ENCODE data around the gene CMIP. TPM values are rescaled to one million over a fixed set of nuclear protein-coding genes. Genes with fewer than 3 reads are reported as not detected.

Gene CMIP
- total RNA-seq, 4 donors from 2014 or later = 40.0 to 69.6 (median 47.0) TPM

DNA sequence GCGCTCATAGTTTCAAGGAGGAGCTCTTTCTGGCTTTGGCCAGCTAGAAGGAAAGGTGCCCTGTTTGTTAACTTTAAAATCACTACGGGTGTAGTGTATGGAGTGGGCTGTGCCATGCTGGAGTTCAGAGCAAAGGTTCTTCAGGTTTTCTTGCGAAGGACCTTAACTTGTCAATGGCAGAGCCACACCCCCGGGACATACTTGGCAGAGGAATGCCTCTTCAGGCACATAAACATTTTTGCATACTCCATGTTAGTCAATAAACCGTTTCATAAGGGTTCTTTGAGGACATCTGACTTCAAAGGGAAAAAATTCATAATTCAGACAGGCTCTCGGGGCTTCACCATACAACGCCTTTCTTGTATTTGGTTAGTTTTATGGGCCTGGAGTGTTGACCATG is 221.5 kb downstream of the CMIP start:
- H3K36me3 ChIP-seq = peaks cover 0 to 17% (median 3%) of the 10 kb centered on the region in 4 donors
- intact Hi-C loops (cut with DNase I; ENCODE audit: low total_unique reads) (no loop called here), in situ Hi-C loops (cut with MboI; ENCODE audit: low pct_ligation_motif_present in 1 of 4, low pct_unique_long_range_greater_than_20kb in 1 of 4, low sequenced_read_pairs in 3 of 4) (no loop called here)
- TF ChIP-seq CTCF (IDR thresholded peaks at IDR 0.05) (no peak), POLR2A (IDR thresholded peaks at IDR 0.05) (no peak), EP300 (IDR thresholded peaks at IDR 0.05; ENCODE audit: low read depth) (no peak), POLR2AphosphoS5 (IDR thresholded peaks at IDR 0.05) (no peak)
- H3K4me3 ChIP-seq = no peak overlapping the region
- 79 to 90% methylated on average over 6 to 7 of the region's 7 CpGs for WGBS, 2 donors (ENCODE audit: low coverage in 1 of 2)
- DNase-seq = no peak
- peak overlapping the region in 1 of 4 donors; percentile 2 for H3K27ac ChIP-seq
- H3K27me3 ChIP-seq = no peaks in the 10 kb centered on the region
- peaks cover 0 to 2% (median 0%) of the 10 kb centered on the region in 4 donors for H3K4me1 ChIP-seq
- H3K9me3 ChIP-seq = no peaks in the 10 kb centered on the region

GRCh38 chr16:81668243-81669097 is 223.9 kb downstream of the CMIP start:
- H3K36me3 ChIP-seq = peaks cover 0 to 17% (median 5%) of the 10 kb centered on the region in 4 donors
- intact Hi-C loops (cut with DNase I; ENCODE audit: low total_unique reads) = no loop called here
- H3K4me3 ChIP-seq = no peak overlapping the region
- in situ Hi-C loops (cut with MboI; ENCODE audit: low pct_ligation_motif_present in 1 of 4, low pct_unique_long_range_greater_than_20kb in 1 of 4, low sequenced_read_pairs in 3 of 4) = no loop called here
- no peaks in the 10 kb centered on the region for H3K27me3 ChIP-seq
- TF ChIP-seq EP300 (IDR thresholded peaks at IDR 0.05; ENCODE audit: low read depth) (no peak), POLR2A (IDR thresholded peaks at IDR 0.05) (no peak), CTCF (IDR thresholded peaks at IDR 0.05) (no peak), POLR2AphosphoS5 (IDR thresholded peaks at IDR 0.05) (no peak)
- peaks cover 0 to 2% (median 0%) of the 10 kb centered on the region in 4 donors for H3K4me1 ChIP-seq
- H3K9me3 ChIP-seq = no peaks in the 10 kb centered on the region
- no peak for DNase-seq
- 83 to 85% methylated on average over 3 to 18 of the region's 23 CpGs for WGBS, 2 donors (ENCODE audit: low coverage in 1 of 2)
- peak overlapping the region in 1 of 4 donors; percentile 14 for H3K27ac ChIP-seq

GRCh38 chr16:81669473-81670350 is 225.1 kb downstream of the CMIP start:
- H3K36me3 ChIP-seq = peaks cover 0 to 17% (median 5%) of the 10 kb centered on the region in 4 donors
- WGBS, 2 donors (ENCODE audit: low coverage in 1 of 2) = 89 to 92% methylated on average over 1 to 23 of the region's 23 CpGs

More at GRCh38 chr16:81669473-81670350, 225.1 kb downstream of the CMIP start:
- TF ChIP-seq CTCF (IDR thresholded peaks at IDR 0.05) (no peak), POLR2A (IDR thresholded peaks at IDR 0.05) (no peak), POLR2AphosphoS5 (IDR thresholded peaks at IDR 0.05) (no peak), EP300 (IDR thresholded peaks at IDR 0.05; ENCODE audit: low read depth) (no peak)
- H3K27ac ChIP-seq = no peak overlapping the region
- peaks cover 0 to 2% (median 0%) of the 10 kb centered on the region in 4 donors for H3K4me1 ChIP-seq
- in situ Hi-C loops (cut with MboI; ENCODE audit: low pct_ligation_motif_present in 1 of 4, low pct_unique_long_range_greater_than_20kb in 1 of 4, low sequenced_read_pairs in 3 of 4) = no loop called here
- H3K27me3 ChIP-seq = no peaks in the 10 kb centered on the region
- H3K9me3 ChIP-seq = no peaks in the 10 kb centered on the region
- H3K4me3 ChIP-seq = no peak overlapping the region
- intact Hi-C loops (cut with DNase I; ENCODE audit: low total_unique reads) = no loop called here
- no peak for DNase-seq

Measured in transverse colon (tissue), 4 donors.